HEK293 (cell line): Measurements from ENCODE around the gene RFC1.

Experiments
- CTCF ChIA-PET: fragments of 350-600 bp; formaldehyde crosslinking; extraction: SDS; loops from one replicate; lab custom pipeline; 2021; ENCODE audit warnings: antibody characterized with exemption; lab: Yijun Ruan, JAX
- POLR2A ChIA-PET: fragments of 300-600 bp; formaldehyde crosslinking; extraction: SDS; loops from one replicate; lab custom pipeline; 2020; ENCODE audit warnings: antibody characterized with exemption, inconsistent platforms; lab: Yijun Ruan, JAX
- H3K27ac ChIP-seq: fragments of 200-500 bp; sonication (Bioruptor generic); 2 replicates; pipeline ENCODE4 v1.5.1; 2014; ENCODE audit warnings: low read depth, low read length, control low read depth, inconsistent platforms; ENCODE audit errors: extremely low read depth
- H3K36me3 ChIP-seq, 2 experiments: fragments of 200-500 bp in 1 of 2; sonication (Bioruptor generic) in 1 of 2; 1 replicate in 1 of 2; 2 replicates in 1 of 2; pipeline ENCODE4 v1.5.1; 2014 to 2017; ENCODE audit warnings: inconsistent platforms in 2 of 2, low read length in 2 of 2; ENCODE audit not compliant: control insufficient read depth in 2 of 2, insufficient read depth in 1 of 2
- H3K4me1 ChIP-seq: fragments of 200-500 bp; sonication (Bioruptor generic); 2 replicates; pipeline ENCODE4 v1.5.1; 2014; ENCODE audit warnings: mild to moderate bottlenecking, low read length, inconsistent platforms; ENCODE audit not compliant: control insufficient read depth, insufficient read depth
- H3K4me3 ChIP-seq: 2 replicates; pipeline ENCODE4 v1.5.1; 2011; ENCODE audit warnings: low read depth, mild to moderate bottlenecking, control low read depth, low read length, moderate library complexity
- H3K9me3 ChIP-seq: fragments of 200-500 bp; sonication (Bioruptor generic); 2 replicates; pipeline ENCODE4 v1.5.1; 2014; ENCODE audit warnings: low read depth, low read length, inconsistent platforms; ENCODE audit not compliant: control insufficient read depth, insufficient read depth
- BCL11B ChIP-seq: fragments of 450-650 bp; formaldehyde crosslinking; IDR thresholded peaks from 2 replicates; pipeline ENCODE4 v1.5.1; 2016; ENCODE audit warnings: low read depth, missing biosample characterization, missing genetic modification characterization
- IKZF3 ChIP-seq: fragments of 450-650 bp; IDR thresholded peaks from 2 replicates; pipeline ENCODE4 v1.5.0; 2018; ENCODE audit warnings: missing biosample characterization, mild to moderate bottlenecking, missing genetic modification characterization, moderate library complexity
- ZFP3 ChIP-seq: fragments of 450-650 bp; formaldehyde crosslinking; IDR thresholded peaks from 2 replicates; pipeline ENCODE4 v1.5.1; 2016; ENCODE audit warnings: low read depth, missing biosample characterization, missing genetic modification characterization
- ZNF10 ChIP-seq: fragments of 450-650 bp; formaldehyde crosslinking; IDR thresholded peaks from 2 replicates; pipeline ENCODE4 v1.5.1; 2017; ENCODE audit warnings: missing biosample characterization, missing genetic modification characterization
- ZNF121 ChIP-seq: fragments of 450-650 bp; formaldehyde crosslinking; IDR thresholded peaks from 2 replicates; pipeline ENCODE4 v1.5.1; 2016; ENCODE audit warnings: missing biosample characterization, missing genetic modification characterization
- ZNF146 ChIP-seq: fragments of 450-650 bp; formaldehyde crosslinking; IDR thresholded peaks from 2 replicates; pipeline ENCODE4 v1.5.1; 2016; ENCODE audit warnings: missing biosample characterization, missing genetic modification characterization
- ZNF211 ChIP-seq: fragments of 450-650 bp; formaldehyde crosslinking; IDR thresholded peaks from 2 replicates; pipeline ENCODE4 v1.5.1; 2016; ENCODE audit warnings: low read depth, missing biosample characterization, missing genetic modification characterization
- ZNF510 ChIP-seq: fragments of 450-650 bp; formaldehyde crosslinking; IDR thresholded peaks from 2 replicates; pipeline ENCODE4 v1.5.1; 2018; ENCODE audit warnings: mild to moderate bottlenecking, missing genetic modification characterization, missing biosample characterization; ENCODE audit not compliant: insufficient replicate concordance
- ZNF596 ChIP-seq: fragments of 450-650 bp; IDR thresholded peaks from 2 replicates; pipeline ENCODE4 v1.5.0; 2018; ENCODE audit warnings: missing biosample characterization, mild to moderate bottlenecking, missing genetic modification characterization, moderate library complexity
- ZNF670 ChIP-seq: fragments of 450-650 bp; formaldehyde crosslinking; IDR thresholded peaks from 2 replicates; pipeline ENCODE4 v1.5.1; 2016; ENCODE audit warnings: missing biosample characterization, missing genetic modification characterization, low read depth
- ZNF792 ChIP-seq: fragments of 450-650 bp; formaldehyde crosslinking; IDR thresholded peaks from 2 replicates; pipeline ENCODE4 v1.5.1; 2016; ENCODE audit warnings: missing biosample characterization, missing genetic modification characterization
- ZXDB ChIP-seq: fragments of 450-650 bp; formaldehyde crosslinking; IDR thresholded peaks from 2 replicates; pipeline ENCODE4 v1.5.1; 2016; ENCODE audit warnings: missing biosample characterization, missing genetic modification characterization
- TF ChIP-seq, protein P1 (sequence below): fragments of 450-650 bp; formaldehyde crosslinking; IDR thresholded peaks from 2 replicates; pipeline ENCODE4 v1.5.1; 2016; ENCODE audit warnings: missing biosample characterization, missing genetic modification characterization
- TF ChIP-seq, protein P2 (sequence below): fragments of 450-650 bp; formaldehyde crosslinking; IDR thresholded peaks from 2 replicates; pipeline ENCODE4 v1.5.0; 2017; ENCODE audit warnings: missing biosample characterization, missing genetic modification characterization, borderline replicate concordance
- TF ChIP-seq, protein P3 (sequence below): fragments of 450-650 bp; formaldehyde crosslinking; IDR thresholded peaks from 2 replicates; pipeline ENCODE4 v1.5.1; 2017; ENCODE audit warnings: missing biosample characterization, missing genetic modification characterization
- TF ChIP-seq, protein P4 (sequence below): fragments of 450-650 bp; formaldehyde crosslinking; IDR thresholded peaks from 2 replicates; pipeline ENCODE4 v1.5.1; 2017; ENCODE audit warnings: missing biosample characterization, mild to moderate bottlenecking, missing genetic modification characterization, moderate library complexity
- TF ChIP-seq, protein P5 (sequence below): fragments of 450-650 bp; formaldehyde crosslinking; conservative IDR thresholded peaks from 2 replicates; pipeline ENCODE4 v1.5.1; 2016; ENCODE audit warnings: low read depth, missing biosample characterization, missing genetic modification characterization
- TF ChIP-seq, protein P6 (sequence below): fragments of 450-650 bp; formaldehyde crosslinking; IDR thresholded peaks from 2 replicates; pipeline ENCODE4; 2016; ENCODE audit warnings: missing biosample characterization, missing genetic modification characterization

Gene RFC1

DNA sequence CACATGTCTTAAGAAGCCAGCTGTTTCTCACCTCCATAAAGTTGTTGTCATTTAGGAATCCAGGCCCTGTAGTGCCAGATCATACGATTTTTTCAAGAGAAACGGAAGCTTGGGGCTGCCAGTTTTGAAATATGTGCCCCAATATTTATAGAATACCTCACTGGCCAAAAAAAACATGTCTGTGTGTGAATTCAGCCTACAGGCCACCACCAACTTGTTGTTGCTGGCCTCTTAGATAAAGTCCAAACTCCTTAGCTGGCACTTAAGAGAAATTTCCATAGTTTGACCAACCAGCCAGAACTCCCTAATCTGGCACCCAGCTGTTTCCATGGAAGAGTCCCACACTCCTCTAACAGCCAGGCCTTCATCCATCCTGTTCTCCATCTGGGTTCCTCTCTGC, 109.7 kb downstream of the RFC1 start:
- Histone ChIP-seq H3K4me3 (no peak overlapping the region), H3K9me3 (no peaks in the 10 kb centered on the region), H3K36me3 (peaks cover 0 to 29% of the 10 kb centered on the region in 2 experiments; a peak in 1 of 3 replicates), H3K4me1 (no peaks in the 10 kb centered on the region), H3K27ac (no peak overlapping the region)
- ChIA-PET CTCF (interaction anchor here (0.6 kb wide), 1 partner anchor 116 kb away, joined by 5 read pairs; no protein-coding TSS in a partner anchor), POLR2A (no interaction called here)
- no peak for TF ChIP-seq BCL11B
- no peak for TF ChIP-seq ZNF121 (tag by site-specific recombination)
- TF ChIP-seq IKZF3 (tag by site-specific recombination) = no peak
- TF ChIP-seq, protein P1, sequence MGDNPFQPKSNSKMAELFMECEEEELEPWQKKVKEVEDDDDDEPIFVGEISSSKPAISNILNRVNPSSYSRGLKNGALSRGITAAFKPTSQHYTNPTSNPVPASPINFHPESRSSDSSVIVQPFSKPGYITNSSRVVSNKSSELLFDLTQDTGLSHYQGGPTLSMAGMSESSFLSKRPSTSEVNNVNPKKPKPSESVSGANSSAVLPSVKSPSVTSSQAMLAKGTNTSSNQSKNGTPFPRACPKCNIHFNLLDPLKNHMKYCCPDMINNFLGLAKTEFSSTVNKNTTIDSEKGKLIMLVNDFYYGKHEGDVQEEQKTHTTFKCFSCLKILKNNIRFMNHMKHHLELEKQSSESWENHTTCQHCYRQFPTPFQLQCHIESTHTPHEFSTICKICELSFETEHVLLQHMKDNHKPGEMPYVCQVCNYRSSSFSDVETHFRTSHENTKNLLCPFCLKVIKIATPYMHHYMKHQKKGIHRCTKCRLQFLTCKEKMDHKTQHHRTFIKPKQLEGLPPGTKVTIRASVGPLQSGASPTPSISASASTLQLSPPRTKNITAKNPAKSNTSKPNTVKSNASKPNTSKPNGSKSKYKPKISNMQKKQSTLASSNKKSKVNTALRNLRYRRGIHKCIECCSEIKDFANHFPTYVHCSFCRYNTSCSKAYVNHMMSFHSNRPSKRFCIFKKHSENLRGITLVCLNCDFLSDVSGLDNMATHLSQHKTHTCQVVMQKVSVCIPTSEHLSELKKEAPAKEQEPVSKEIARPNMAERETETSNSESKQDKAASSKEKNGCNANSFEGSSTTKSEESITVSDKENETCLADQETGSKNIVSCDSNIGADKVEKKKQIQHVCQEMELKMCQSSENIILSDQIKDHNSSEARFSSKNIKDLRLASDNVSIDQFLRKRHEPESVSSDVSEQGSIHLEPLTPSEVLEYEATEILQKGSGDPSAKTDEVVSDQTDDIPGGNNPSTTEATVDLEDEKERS (tag by site-specific recombination) = no peak
- no peak for TF ChIP-seq ZXDB
- no peak for TF ChIP-seq ZFP3 (tag by site-specific recombination)

DNA sequence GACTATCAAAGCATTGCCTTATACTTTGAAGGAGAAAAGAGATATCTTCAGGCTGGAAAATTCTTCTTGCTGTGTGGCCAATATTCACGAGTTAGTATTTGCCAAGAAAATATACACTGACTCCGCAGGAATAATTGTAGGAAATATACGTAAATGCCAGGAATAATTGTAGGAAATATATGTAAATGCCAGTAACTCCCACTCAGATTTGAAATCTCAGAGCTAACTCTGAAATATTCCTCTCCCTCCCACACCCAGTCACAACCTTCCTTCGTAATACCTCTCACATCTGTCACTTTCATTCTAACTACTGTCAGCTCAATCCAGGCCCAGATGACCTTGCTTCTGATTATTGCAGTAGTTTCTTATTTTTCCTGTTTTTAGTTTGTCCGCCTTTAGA, 110.3 kb downstream of the RFC1 start:
- ChIA-PET CTCF (interaction anchor here (0.6 kb wide), 1 partner anchor 115 kb away, joined by 5 read pairs; no protein-coding TSS in a partner anchor), POLR2A (no interaction called here)
- H3K9me3 ChIP-seq = no peaks in the 10 kb centered on the region
- H3K36me3 ChIP-seq = peaks cover 0 to 29% of the 10 kb centered on the region in 2 experiments; a peak in 1 of 3 replicates
- H3K27ac ChIP-seq = no peak overlapping the region
- no peaks in the 10 kb centered on the region for H3K4me1 ChIP-seq
- H3K4me3 ChIP-seq = no peak overlapping the region
- TF ChIP-seq ZNF146 (tag by site-specific recombination) (no peak), ZNF596 (tag by site-specific recombination) (no peak), ZNF211 (tag by site-specific recombination) (no peak), ZNF792 (tag by site-specific recombination) (no peak), ZNF10 (tag by site-specific recombination) (no peak), ZNF510 (no peak), ZNF670 (no peak)
- TF ChIP-seq, protein P2, sequence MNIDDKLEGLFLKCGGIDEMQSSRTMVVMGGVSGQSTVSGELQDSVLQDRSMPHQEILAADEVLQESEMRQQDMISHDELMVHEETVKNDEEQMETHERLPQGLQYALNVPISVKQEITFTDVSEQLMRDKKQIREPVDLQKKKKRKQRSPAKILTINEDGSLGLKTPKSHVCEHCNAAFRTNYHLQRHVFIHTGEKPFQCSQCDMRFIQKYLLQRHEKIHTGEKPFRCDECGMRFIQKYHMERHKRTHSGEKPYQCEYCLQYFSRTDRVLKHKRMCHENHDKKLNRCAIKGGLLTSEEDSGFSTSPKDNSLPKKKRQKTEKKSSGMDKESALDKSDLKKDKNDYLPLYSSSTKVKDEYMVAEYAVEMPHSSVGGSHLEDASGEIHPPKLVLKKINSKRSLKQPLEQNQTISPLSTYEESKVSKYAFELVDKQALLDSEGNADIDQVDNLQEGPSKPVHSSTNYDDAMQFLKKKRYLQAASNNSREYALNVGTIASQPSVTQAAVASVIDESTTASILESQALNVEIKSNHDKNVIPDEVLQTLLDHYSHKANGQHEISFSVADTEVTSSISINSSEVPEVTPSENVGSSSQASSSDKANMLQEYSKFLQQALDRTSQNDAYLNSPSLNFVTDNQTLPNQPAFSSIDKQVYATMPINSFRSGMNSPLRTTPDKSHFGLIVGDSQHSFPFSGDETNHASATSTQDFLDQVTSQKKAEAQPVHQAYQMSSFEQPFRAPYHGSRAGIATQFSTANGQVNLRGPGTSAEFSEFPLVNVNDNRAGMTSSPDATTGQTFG (tag by site-specific recombination) = no peak
- TF ChIP-seq, protein P3, sequence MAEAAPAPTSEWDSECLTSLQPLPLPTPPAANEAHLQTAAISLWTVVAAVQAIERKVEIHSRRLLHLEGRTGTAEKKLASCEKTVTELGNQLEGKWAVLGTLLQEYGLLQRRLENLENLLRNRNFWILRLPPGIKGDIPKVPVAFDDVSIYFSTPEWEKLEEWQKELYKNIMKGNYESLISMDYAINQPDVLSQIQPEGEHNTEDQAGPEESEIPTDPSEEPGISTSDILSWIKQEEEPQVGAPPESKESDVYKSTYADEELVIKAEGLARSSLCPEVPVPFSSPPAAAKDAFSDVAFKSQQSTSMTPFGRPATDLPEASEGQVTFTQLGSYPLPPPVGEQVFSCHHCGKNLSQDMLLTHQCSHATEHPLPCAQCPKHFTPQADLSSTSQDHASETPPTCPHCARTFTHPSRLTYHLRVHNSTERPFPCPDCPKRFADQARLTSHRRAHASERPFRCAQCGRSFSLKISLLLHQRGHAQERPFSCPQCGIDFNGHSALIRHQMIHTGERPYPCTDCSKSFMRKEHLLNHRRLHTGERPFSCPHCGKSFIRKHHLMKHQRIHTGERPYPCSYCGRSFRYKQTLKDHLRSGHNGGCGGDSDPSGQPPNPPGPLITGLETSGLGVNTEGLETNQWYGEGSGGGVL (tag by site-specific recombination) = no peak
- TF ChIP-seq, protein P4, sequence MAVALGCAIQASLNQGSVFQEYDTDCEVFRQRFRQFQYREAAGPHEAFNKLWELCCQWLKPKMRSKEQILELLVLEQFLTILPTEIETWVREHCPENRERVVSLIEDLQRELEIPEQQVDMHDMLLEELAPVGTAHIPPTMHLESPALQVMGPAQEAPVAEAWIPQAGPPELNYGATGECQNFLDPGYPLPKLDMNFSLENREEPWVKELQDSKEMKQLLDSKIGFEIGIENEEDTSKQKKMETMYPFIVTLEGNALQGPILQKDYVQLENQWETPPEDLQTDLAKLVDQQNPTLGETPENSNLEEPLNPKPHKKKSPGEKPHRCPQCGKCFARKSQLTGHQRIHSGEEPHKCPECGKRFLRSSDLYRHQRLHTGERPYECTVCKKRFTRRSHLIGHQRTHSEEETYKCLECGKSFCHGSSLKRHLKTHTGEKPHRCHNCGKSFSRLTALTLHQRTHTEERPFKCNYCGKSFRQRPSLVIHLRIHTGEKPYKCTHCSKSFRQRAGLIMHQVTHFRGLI (tag by site-specific recombination) = no peak
- TF ChIP-seq, protein P5, sequence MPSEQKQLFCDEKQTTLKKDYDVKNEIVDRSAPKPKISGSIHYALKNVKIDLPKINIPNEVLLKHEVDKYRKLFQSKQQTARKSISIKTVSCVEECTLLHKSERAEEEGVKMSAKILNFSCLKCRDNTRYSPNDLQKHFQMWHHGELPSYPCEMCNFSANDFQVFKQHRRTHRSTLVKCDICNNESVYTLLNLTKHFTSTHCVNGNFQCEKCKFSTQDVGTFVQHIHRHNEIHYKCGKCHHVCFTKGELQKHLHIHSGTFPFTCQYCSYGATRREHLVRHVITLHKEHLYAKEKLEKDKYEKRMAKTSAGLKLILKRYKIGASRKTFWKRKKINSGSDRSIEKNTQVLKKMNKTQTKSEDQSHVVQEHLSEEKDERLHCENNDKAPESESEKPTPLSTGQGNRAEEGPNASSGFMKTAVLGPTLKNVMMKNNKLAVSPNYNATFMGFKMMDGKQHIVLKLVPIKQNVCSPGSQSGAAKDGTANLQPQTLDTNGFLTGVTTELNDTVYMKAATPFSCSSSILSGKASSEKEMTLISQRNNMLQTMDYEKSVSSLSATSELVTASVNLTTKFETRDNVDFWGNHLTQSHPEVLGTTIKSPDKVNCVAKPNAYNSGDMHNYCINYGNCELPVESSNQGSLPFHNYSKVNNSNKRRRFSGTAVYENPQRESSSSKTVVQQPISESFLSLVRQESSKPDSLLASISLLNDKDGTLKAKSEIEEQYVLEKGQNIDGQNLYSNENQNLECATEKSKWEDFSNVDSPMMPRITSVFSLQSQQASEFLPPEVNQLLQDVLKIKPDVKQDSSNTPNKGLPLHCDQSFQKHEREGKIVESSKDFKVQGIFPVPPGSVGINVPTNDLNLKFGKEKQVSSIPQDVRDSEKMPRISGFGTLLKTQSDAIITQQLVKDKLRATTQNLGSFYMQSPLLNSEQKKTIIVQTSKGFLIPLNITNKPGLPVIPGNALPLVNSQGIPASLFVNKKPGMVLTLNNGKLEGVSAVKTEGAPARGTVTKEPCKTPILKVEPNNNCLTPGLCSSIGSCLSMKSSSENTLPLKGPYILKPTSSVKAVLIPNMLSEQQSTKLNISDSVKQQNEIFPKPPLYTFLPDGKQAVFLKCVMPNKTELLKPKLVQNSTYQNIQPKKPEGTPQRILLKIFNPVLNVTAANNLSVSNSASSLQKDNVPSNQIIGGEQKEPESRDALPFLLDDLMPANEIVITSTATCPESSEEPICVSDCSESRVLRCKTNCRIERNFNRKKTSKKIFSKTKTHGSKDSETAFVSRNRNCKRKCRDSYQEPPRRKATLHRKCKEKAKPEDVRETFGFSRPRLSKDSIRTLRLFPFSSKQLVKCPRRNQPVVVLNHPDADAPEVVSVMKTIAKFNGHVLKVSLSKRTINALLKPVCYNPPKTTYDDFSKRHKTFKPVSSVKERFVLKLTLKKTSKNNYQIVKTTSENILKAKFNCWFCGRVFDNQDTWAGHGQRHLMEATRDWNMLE (tag by site-specific recombination) = no peak
- TF ChIP-seq, protein P6, sequence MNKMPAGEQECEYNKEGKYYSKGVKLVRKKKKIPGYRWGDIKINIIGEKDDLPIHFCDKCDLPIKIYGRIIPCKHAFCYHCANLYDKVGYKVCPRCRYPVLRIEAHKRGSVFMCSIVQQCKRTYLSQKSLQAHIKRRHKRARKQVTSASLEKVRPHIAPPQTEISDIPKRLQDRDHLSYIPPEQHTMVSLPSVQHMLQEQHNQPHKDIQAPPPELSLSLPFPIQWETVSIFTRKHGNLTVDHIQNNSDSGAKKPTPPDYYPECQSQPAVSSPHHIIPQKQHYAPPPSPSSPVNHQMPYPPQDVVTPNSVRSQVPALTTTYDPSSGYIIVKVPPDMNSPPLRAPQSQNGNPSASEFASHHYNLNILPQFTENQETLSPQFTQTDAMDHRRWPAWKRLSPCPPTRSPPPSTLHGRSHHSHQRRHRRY (tag by site-specific recombination) = no peak
